PC-9 (cell line): Measurements from ENCODE around the gene SLC35B2. TPM values are rescaled to one million over a fixed set of nuclear protein-coding genes. Genes with fewer than 3 reads are reported as not detected.

Experiments used
- BruUV-seq: library from RNA; stranded (reverse); fragments of 400-500 nt; replicated peaks from 2 replicates; lab custom pipeline; 2021; lab: Mats Ljungman, UMichigan
- CTCF ChIA-PET: fragments of 300-600 bp; sonication (Branson Sonifier 250); formaldehyde crosslinking; loops from one replicate; lab custom pipeline; 2022; ENCODE audit warnings: antibody characterized with exemption; lab: Charles Lee
- POLR2A ChIA-PET: fragments of 300-600 bp; sonication (Branson Sonifier 250); formaldehyde crosslinking; loops from one replicate; lab custom pipeline; 2022; ENCODE audit warnings: antibody characterized with exemption; ENCODE audit not compliant: unreplicated experiment; lab: Charles Lee
- DNase-seq, 2 experiments: peaks; one replicate each; pipeline versions ENCODE4 v3.0.0 to v3.0.0-alpha.2; 2015 to 2022; ENCODE audit warnings: mixed read lengths in 1 of 2
- H2AFZ ChIP-seq: fragments of 200-600 bp; sonication (generic); 2 replicates; pipeline ENCODE4 v1.8.1; 2017; ENCODE audit warnings: antibody characterized with exemption
- H3F3A ChIP-seq: fragments of 200-600 bp; sonication (generic); 2 replicates; pipeline ENCODE4 v1.8.1; 2017; ENCODE audit warnings: antibody characterized with exemption, mild to moderate bottlenecking, low read depth; ENCODE audit not compliant: insufficient read depth
- H3K27ac ChIP-seq: fragments of 200-600 bp; sonication (generic); 2 replicates; pipeline ENCODE4 v1.6.1; 2016; ENCODE audit warnings: mixed run types
- H3K27me3 ChIP-seq: fragments of 200-600 bp; sonication (generic); 2 replicates; pipeline ENCODE4 v1.6.1; 2016; ENCODE audit warnings: low read depth, mixed run types; ENCODE audit not compliant: insufficient read depth
- H3K36me3 ChIP-seq: fragments of 200-600 bp; sonication (generic); 2 replicates; pipeline ENCODE4 v1.6.1; 2016; ENCODE audit warnings: low read depth, mixed run types
- H3K4me1 ChIP-seq: fragments of 200-600 bp; sonication (generic); replicated peaks from 2 replicates; pipeline ENCODE4 v1.6.1; 2016; ENCODE audit warnings: mixed run types; ENCODE audit not compliant: insufficient read depth
- H3K4me2 ChIP-seq: fragments of 200-600 bp; sonication (generic); 2 replicates; pipeline ENCODE4 v1.6.1; 2017; ENCODE audit warnings: mixed run types
- H3K4me3 ChIP-seq: fragments of 200-600 bp; sonication (generic); 2 replicates; pipeline ENCODE4 v1.6.1; 2016; ENCODE audit warnings: mixed run types
- H3K79me2 ChIP-seq: fragments of 200-600 bp; sonication (generic); 2 replicates; pipeline ENCODE4 v1.6.1; 2017; ENCODE audit warnings: low read depth, mixed run types
- H3K9me2 ChIP-seq: fragments of 200-600 bp; sonication (generic); 2 replicates; pipeline ENCODE4 v1.8.1; 2017; ENCODE audit warnings: mild to moderate bottlenecking; ENCODE audit not compliant: insufficient read depth
- H3K9me3 ChIP-seq: fragments of 200-600 bp; sonication (generic); 2 replicates; pipeline ENCODE4 v1.8.1; 2016; ENCODE audit warnings: low read depth; ENCODE audit not compliant: insufficient read depth
- H4K20me1 ChIP-seq: fragments of 200-600 bp; sonication (generic); 2 replicates; pipeline ENCODE4 v1.8.1; 2017; ENCODE audit not compliant: insufficient read depth
- EZH2 ChIP-seq: fragments of 200-600 bp; sonication (generic); IDR thresholded peaks from 2 replicates; pipeline ENCODE4 v1.8.0; 2017; ENCODE audit warnings: antibody characterized with exemption, low read depth
- intact Hi-C: fragments of 100-400 bp; cut with micrococcal nuclease; formaldehyde crosslinking; loops from one replicate; pipeline ENCODE4 v1.10.0; 2022; ENCODE audit not compliant: unreplicated experiment
- total RNA-seq: library from RNA; stranded (reverse); gene quantifications from 2 replicates; pipeline ENCODE4 v1.2.3, GENCODE V29; 2021
- TF ChIP-seq, protein P1 (sequence below): fragments of 200-600 bp; sonication (generic); conservative IDR thresholded peaks from 2 replicates; pipeline ENCODE4 v1.6.1; 2017; ENCODE audit warnings: mixed run types, antibody characterized with exemption, mild to moderate bottlenecking, moderate library complexity

Gene SLC35B2
- total RNA-seq, 1 experiment from 2014 or later, result 59.7 TPM

DNA sequence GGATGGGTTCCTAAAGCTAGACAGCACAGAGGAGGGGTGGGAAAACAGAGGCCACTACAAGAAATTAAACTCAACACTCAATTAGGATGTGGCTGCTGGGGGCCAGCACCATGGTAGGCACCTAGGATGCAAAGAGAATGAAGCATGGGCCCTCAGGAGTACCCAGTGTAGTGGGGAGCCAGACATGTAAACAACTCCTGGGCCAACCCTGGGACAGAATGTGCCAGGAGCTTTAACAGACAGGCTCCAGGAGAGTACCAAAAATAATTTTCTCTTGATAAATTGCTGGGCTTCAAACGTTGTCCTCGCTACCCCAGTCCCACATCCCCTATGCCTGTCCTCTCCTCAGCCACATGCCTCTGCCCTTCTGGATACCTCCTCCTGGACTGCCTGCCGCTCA is 14.6 kb upstream of the SLC35B2 start:
- Histone ChIP-seq H3K79me2 (no peaks in the 10 kb centered on the region), H3K9me2 (no peaks in the 10 kb centered on the region), H3F3A (peaks cover 12% of the 10 kb centered on the region; the same call in 1 of the 2 replicates), H2AFZ (no peak overlapping the region), H3K9me3 (no peaks in the 10 kb centered on the region), H4K20me1 (no peaks in the 10 kb centered on the region), H3K4me3 (no peak overlapping the region), H3K27me3 (no peaks in the 10 kb centered on the region; the same call in 1 of the 2 replicates), H3K36me3 (no peaks in the 10 kb centered on the region), H3K4me2 (no peak overlapping the region), H3K27ac (no peak overlapping the region), H3K4me1 (no peaks in the 10 kb centered on the region)
- ChIA-PET CTCF (no interaction called here), POLR2A (no interaction called here)
- TF ChIP-seq, protein P1, sequence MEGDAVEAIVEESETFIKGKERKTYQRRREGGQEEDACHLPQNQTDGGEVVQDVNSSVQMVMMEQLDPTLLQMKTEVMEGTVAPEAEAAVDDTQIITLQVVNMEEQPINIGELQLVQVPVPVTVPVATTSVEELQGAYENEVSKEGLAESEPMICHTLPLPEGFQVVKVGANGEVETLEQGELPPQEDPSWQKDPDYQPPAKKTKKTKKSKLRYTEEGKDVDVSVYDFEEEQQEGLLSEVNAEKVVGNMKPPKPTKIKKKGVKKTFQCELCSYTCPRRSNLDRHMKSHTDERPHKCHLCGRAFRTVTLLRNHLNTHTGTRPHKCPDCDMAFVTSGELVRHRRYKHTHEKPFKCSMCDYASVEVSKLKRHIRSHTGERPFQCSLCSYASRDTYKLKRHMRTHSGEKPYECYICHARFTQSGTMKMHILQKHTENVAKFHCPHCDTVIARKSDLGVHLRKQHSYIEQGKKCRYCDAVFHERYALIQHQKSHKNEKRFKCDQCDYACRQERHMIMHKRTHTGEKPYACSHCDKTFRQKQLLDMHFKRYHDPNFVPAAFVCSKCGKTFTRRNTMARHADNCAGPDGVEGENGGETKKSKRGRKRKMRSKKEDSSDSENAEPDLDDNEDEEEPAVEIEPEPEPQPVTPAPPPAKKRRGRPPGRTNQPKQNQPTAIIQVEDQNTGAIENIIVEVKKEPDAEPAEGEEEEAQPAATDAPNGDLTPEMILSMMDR, result no peak
- no peak for TF ChIP-seq EZH2
- intact Hi-C loops, result no loop called here
- no peak for DNase-seq
- no TSS peak for BruUV-seq

DNA sequence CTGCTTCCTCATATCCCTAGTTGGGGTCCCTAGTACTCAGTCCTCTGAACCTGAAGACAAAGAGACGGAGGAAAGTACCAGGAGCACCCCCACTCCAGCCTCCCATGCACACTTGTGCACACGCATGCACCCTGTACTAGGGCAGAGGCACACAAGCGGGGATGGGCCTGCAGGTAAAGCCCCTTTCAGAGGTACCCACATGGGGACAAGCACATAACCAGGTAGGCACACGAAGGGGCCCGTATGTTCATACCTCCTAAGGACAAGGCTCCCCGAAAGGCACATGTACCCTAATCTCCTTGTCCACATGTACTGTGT is 14.0 kb upstream of the SLC35B2 start:
- Histone ChIP-seq H3K4me1 (no peaks in the 10 kb centered on the region), H3K9me3 (no peaks in the 10 kb centered on the region), H3K36me3 (no peaks in the 10 kb centered on the region), H2AFZ (no peak overlapping the region), H4K20me1 (no peaks in the 10 kb centered on the region), H3K4me2 (no peak overlapping the region), H3K27me3 (no peaks in the 10 kb centered on the region; the same call in 1 of the 2 replicates), H3F3A (peaks cover 12% of the 10 kb centered on the region; the same call in 1 of the 2 replicates), H3K79me2 (no peaks in the 10 kb centered on the region), H3K4me3 (no peak overlapping the region), H3K9me2 (no peaks in the 10 kb centered on the region), H3K27ac (no peak overlapping the region)
- ChIA-PET POLR2A (no interaction called here), CTCF (no interaction called here)
- TF ChIP-seq, protein P1, result no peak
- no peak for TF ChIP-seq EZH2
- DNase-seq, result no peak
- intact Hi-C loops, result no loop called here
- no TSS peak for BruUV-seq

- H2AFZ ChIP-seq, result no peak overlapping the region
- CTCF ChIA-PET, result no interaction called here
- H3K36me3 ChIP-seq, result no peaks in the 10 kb centered on the region
- TF ChIP-seq, protein P1, result no peak
- no peak for TF ChIP-seq EZH2
- H3K27me3 ChIP-seq, result no peaks in the 10 kb centered on the region; the same call in 1 of the 2 replicates
- H3K4me2 ChIP-seq, result no peak overlapping the region
- POLR2A ChIA-PET, result no interaction called here
- H3F3A ChIP-seq, result peaks cover 16% of the 10 kb centered on the region; the same call in 1 of the 2 replicates
- H4K20me1 ChIP-seq, result no peaks in the 10 kb centered on the region
- H3K4me3 ChIP-seq, result no peak overlapping the region
- H3K27ac ChIP-seq, result no peak overlapping the region
- H3K9me3 ChIP-seq, result no peaks in the 10 kb centered on the region
- H3K4me1 ChIP-seq, result no peaks in the 10 kb centered on the region
- H3K9me2 ChIP-seq, result no peaks in the 10 kb centered on the region
- BruUV-seq, result no TSS peak
- H3K79me2 ChIP-seq, result no peaks in the 10 kb centered on the region
- intact Hi-C loops, result no loop called here
- no peak for DNase-seq
These were observed 13.4 kb upstream of the SLC35B2 start for GRCh38 chr6:44270526-44271405.
